Tibial artery (tissue), 4 donors: ENCODE measurements around the gene MEDAG.
"Not testable (repeated sequence)": the region's sequence is repeated elsewhere in the genome, so short reads cannot be mapped to it uniquely, and the experiment has no call there.

ENCODE experiments used
- DNase-seq, 2 donors: peaks; one replicate each; pipeline ENCODE4 v3.0.0-alpha.2; 2019
- H3K27ac ChIP-seq, 2 donors: fragments of 200-600 bp; sonication (generic) in 1 of 2; 1 replicate in 1 of 2; 2 replicates in 1 of 2; pipeline ENCODE4 v1.5.1; 2018 to 2019; ENCODE audit warnings: mild to moderate bottlenecking in 1 of 2
- H3K27me3 ChIP-seq, 2 donors: fragments of 200-600 bp; sonication (generic) in 1 of 2; one replicate each; pipeline versions ENCODE4 v1.5.1 to v1.6.0; 2016 to 2019
- H3K36me3 ChIP-seq, 3 donors: fragments of 200-600 bp; sonication (generic) in 2 of 3; one replicate each; pipeline ENCODE4 v1.5.1; 2016 to 2019; ENCODE audit warnings: mild to moderate bottlenecking in 2 of 3
- H3K4me1 ChIP-seq, 4 donors: fragments of 200-600 bp; sonication (generic) in 2 of 4; 1 replicate in 3 of 4; 2 replicates in 1 of 4; pipeline ENCODE4 v1.5.1; 2016 to 2019
- H3K4me3 ChIP-seq, 2 donors: fragments of 200-600 bp; sonication (generic) in 1 of 2; 1 replicate in 1 of 2; 2 replicates in 1 of 2; pipeline ENCODE4 v1.5.1; 2018 to 2019; ENCODE audit warnings: mild to moderate bottlenecking in 2 of 2
- H3K9me3 ChIP-seq, 3 donors: fragments of 200-600 bp; sonication (generic) in 1 of 3; one replicate each; pipeline ENCODE4 v1.5.1; 2016 to 2019
- intact Hi-C: fragments of 100-400 bp; cut with DNase I; formaldehyde crosslinking; loops from one replicate; pipeline ENCODE4 v1.15.0; 2023; ENCODE audit warnings: low total_unique reads
- TF ChIP-seq, protein P1 (sequence below), 2 experiments: fragments of 200-600 bp in 1 of 2; fragments of 450-650 bp in 1 of 2; IDR thresholded peaks; one replicate each; pipeline ENCODE4 v1.5.1; 2017 to 2019; ENCODE audit warnings: antibody characterized with exemption in 2 of 2, mild to moderate bottlenecking in 1 of 2, moderate library complexity in 1 of 2

The MEDAG gene

DNA sequence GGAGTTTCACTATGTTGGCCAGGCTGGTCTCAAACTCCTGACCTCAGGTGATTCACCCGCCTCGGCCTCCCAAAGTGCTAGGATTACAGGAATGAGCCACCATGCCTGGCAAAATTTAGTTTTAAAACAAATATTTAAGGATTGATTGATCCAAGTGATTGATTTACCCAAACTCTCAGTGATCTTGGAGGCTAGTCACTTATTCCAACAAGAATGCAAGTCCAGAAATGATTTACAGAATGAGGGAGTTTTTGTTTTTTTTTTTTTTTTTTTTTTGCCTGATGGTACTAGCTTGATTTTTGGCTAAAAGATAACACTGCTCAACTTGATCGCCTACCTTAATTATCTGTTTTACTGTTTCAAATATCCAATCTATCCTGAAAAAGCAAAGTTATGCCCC lies 20.7 kb downstream of the MEDAG start:
- H3K4me1 ChIP-seq = no peaks in the 10 kb centered on the region
- peaks cover 30 to 45% (median 31%) of the 10 kb centered on the region in 3 donors for H3K36me3 ChIP-seq
- no peak for DNase-seq
- no peak overlapping the region for H3K4me3 ChIP-seq
- no peak overlapping the region for H3K27ac ChIP-seq
- H3K9me3 ChIP-seq = no peaks in the 10 kb centered on the region
- H3K27me3 ChIP-seq = no peaks in the 10 kb centered on the region
- intact Hi-C loops = no loop called here
- TF ChIP-seq, protein P1, sequence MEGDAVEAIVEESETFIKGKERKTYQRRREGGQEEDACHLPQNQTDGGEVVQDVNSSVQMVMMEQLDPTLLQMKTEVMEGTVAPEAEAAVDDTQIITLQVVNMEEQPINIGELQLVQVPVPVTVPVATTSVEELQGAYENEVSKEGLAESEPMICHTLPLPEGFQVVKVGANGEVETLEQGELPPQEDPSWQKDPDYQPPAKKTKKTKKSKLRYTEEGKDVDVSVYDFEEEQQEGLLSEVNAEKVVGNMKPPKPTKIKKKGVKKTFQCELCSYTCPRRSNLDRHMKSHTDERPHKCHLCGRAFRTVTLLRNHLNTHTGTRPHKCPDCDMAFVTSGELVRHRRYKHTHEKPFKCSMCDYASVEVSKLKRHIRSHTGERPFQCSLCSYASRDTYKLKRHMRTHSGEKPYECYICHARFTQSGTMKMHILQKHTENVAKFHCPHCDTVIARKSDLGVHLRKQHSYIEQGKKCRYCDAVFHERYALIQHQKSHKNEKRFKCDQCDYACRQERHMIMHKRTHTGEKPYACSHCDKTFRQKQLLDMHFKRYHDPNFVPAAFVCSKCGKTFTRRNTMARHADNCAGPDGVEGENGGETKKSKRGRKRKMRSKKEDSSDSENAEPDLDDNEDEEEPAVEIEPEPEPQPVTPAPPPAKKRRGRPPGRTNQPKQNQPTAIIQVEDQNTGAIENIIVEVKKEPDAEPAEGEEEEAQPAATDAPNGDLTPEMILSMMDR (IDR thresholded peaks at IDR 0.05) = no peak

GRCh38 chr13:30927188-30927587 lies 21.1 kb downstream of the MEDAG start:
- intact Hi-C loops, H3K9me3 ChIP-seq: not testable (repeated sequence)
- H3K36me3 ChIP-seq = peaks cover 26 to 41% (median 28%) of the 10 kb centered on the region in 3 donors

DNA sequence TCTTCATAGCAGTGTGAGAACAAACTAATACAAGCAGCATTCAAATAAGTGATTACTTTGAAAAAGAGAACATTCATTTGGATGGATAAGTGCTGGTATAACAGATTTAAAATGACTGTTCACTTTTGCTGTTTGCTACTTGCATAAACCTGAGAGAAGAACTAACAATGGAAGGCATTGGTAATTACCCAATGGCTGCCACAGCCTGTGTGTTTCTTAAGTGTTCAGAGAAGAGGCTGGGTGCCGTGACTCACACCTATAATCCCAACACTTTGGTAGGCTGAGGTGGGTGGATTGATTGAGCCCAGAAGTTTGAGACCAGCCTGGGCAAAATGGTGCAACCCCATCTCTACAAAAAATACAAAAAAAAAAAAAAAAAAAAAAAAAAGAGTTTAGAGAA lies 21.5 kb downstream of the MEDAG start:
- H3K4me3 ChIP-seq = no peak overlapping the region
- TF ChIP-seq, protein P1 (IDR thresholded peaks at IDR 0.05) = no peak
- peaks cover 22 to 37% (median 24%) of the 10 kb centered on the region in 3 donors for H3K36me3 ChIP-seq
- H3K9me3 ChIP-seq = no peaks in the 10 kb centered on the region
- no peak for DNase-seq
- H3K4me1 ChIP-seq = peaks cover 0 to 4% (median 0%) of the 10 kb centered on the region in 4 donors
- peaks cover 0 to 3% of the 10 kb centered on the region in 2 donors for H3K27me3 ChIP-seq
- intact Hi-C loops = no loop called here
- H3K27ac ChIP-seq = no peak overlapping the region

More at GRCh38 chr13:30927188-30927587, 21.1 kb downstream of the MEDAG start:
- not testable (repeated sequence) for DNase-seq, H3K4me3 ChIP-seq, H3K27me3 ChIP-seq, H3K27ac ChIP-seq, H3K4me1 ChIP-seq

DNA sequence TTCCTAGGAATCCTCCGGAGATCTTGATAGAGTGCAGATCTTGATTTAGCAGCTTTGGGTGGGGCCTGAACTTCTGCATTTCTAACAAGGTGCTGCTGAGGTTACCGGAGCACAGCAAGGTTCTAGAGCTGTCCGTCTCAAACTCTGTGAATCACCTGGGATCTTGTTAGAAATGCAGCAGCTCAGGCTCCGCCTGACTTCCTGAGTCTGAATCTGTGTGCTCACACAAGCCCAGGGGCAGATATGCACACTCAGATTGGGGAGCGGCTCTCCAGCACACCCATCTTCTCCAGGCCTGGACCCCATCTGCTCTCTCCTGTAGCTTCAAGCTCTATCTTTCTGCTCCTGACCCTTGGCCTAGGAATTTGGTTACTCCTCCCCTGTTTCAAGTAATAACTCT lies 22.9 kb downstream of the MEDAG start:
- no peak overlapping the region for H3K27ac ChIP-seq

GRCh38 chr13:30932481-30933353 lies 26.6 kb downstream of the MEDAG start, which contains the start of gene TEX26:
TEX26 (plus strand) TSS chr13:30932656; CDS start chr13:30932716, 60 bp downstream.
- Histone ChIP-seq H3K4me3 (peak within 1 kb of the TSS in 1 of 2 donors; percentile 4), H3K4me1 (peaks cover 0 to 7% (median 0%) of the 10 kb centered on the region in 4 donors), H3K27me3 (peaks cover 0 to 5% of the 10 kb centered on the region in 2 donors), H3K27ac (no peak within 1 kb of the TSS), H3K36me3 (no peaks in the 10 kb centered on the region), H3K9me3 (peaks cover 0 to 1% (median 0%) of the 10 kb centered on the region in 3 donors)
- TF ChIP-seq, protein P1 (IDR thresholded peaks at IDR 0.05) = peak in 1 of 2 experiments; percentile 6
- no peak for DNase-seq
- intact Hi-C loops = no loop called here

More for the DNA sequence above, 22.9 kb downstream of the MEDAG start:
- peaks cover 0 to 7% (median 0%) of the 10 kb centered on the region in 4 donors for H3K4me1 ChIP-seq
- intact Hi-C loops = no loop called here
- DNase-seq = no peak
- no peaks in the 10 kb centered on the region for H3K9me3 ChIP-seq
- H3K27me3 ChIP-seq = peaks cover 0 to 3% of the 10 kb centered on the region in 2 donors
- peaks cover 13 to 23% (median 18%) of the 10 kb centered on the region in 3 donors for H3K36me3 ChIP-seq
- no peak overlapping the region for H3K4me3 ChIP-seq
- TF ChIP-seq, protein P1 (IDR thresholded peaks at IDR 0.05) = no peak

GRCh38 chr13:30933354-30933670 lies 27.2 kb downstream of the MEDAG start:
- Histone ChIP-seq H3K27me3 (peaks cover 0 to 5% of the 10 kb centered on the region in 2 donors), H3K9me3 (peaks cover 0 to 7% (median 0%) of the 10 kb centered on the region in 3 donors), H3K4me3 (no peak overlapping the region), H3K27ac (no peak overlapping the region), H3K36me3 (no peaks in the 10 kb centered on the region), H3K4me1 (peaks cover 0 to 7% (median 0%) of the 10 kb centered on the region in 4 donors)
- no peak for DNase-seq
- intact Hi-C loops = no loop called here
- TF ChIP-seq, protein P1 (IDR thresholded peaks at IDR 0.05) = no peak
